Thyroid gland (tissue), 4 donors: ENCODE results near the gene C10orf71. TPM values are rescaled to one million over a fixed set of nuclear protein-coding genes. Genes with fewer than 3 reads are reported as not detected.

Experiments used
- DNase-seq, 2 donors: peaks; one replicate each; pipeline ENCODE4 v3.0.0-alpha.2; 2019
- H3K27ac ChIP-seq, 3 donors: fragments of 200-600 bp; sonication (generic); 1 replicate in 2 of 3; 2 replicates in 1 of 3; pipeline ENCODE4 v1.5.1; 2016 to 2019; ENCODE audit warnings: mild to moderate bottlenecking in 1 of 3, moderate library complexity in 1 of 3
- H3K27me3 ChIP-seq: fragments of 200-600 bp; sonication (generic); one replicate; pipeline ENCODE4 v1.5.1; 2019
- H3K36me3 ChIP-seq, 2 donors: fragments of 200-600 bp; sonication (generic); one replicate each; pipeline ENCODE4 v1.5.1; 2016 to 2019
- H3K4me1 ChIP-seq, 2 donors: fragments of 200-600 bp; sonication (generic); one replicate each; pipeline ENCODE4 v1.5.1; 2017 to 2019
- H3K4me3 ChIP-seq, 3 donors: fragments of 200-600 bp; sonication (generic); replicated peaks in 1 of 3; 1 replicate in 2 of 3; 2 replicates in 1 of 3; pipeline ENCODE4 v1.5.1; 2016; ENCODE audit warnings: mild to moderate bottlenecking in 1 of 3
- H3K9me3 ChIP-seq: fragments of 200-600 bp; sonication (generic); one replicate; pipeline ENCODE4 v1.5.1; 2017
- POLR2A ChIP-seq, 2 donors: fragments of 450-650 bp; IDR thresholded peaks; one replicate each; pipeline ENCODE4 v1.6.1; 2017; ENCODE audit warnings: antibody characterized with exemption in 2 of 2, mild to moderate bottlenecking in 2 of 2, moderate library complexity in 1 of 2
- WGBS, 2 donors: methylation state at CpG; one replicate each; pipeline ENCODE4 v1.1.5; 2017; 5-methylcytosine and 5-hydroxymethylcytosine counted together
- intact Hi-C: fragments of 100-400 bp; cut with DNase I; formaldehyde crosslinking; loops from one replicate; pipeline ENCODE4 v1.15.1; 2023
- total RNA-seq, 4 donors: library from RNA; depleted of rRNA; stranded (reverse); fragments of >200 nt; gene quantifications; one replicate each; pipeline ENCODE4 v1.2.3, GENCODE V29; 2016
- TF ChIP-seq, protein P1 (sequence below), 6 experiments: fragments of 200-600 bp in 3 of 6; fragments of 450-650 bp in 3 of 6; sonication (generic) in 3 of 6; IDR thresholded peaks; one replicate each; pipeline ENCODE4 v1.5.1; 2016 to 2019; ENCODE audit warnings: antibody characterized with exemption in 6 of 6, mild to moderate bottlenecking in 2 of 6, inconsistent platforms in 1 of 6, moderate library complexity in 1 of 6

The C10orf71 gene
- total RNA-seq, 4 donors from 2014 or later, result not detected

GRCh38 chr10:49319206-49319605 is 20.2 kb downstream of the C10orf71 start:
- TF ChIP-seq POLR2A (IDR thresholded peaks at IDR 0.05), result no peak
- TF ChIP-seq, protein P1, sequence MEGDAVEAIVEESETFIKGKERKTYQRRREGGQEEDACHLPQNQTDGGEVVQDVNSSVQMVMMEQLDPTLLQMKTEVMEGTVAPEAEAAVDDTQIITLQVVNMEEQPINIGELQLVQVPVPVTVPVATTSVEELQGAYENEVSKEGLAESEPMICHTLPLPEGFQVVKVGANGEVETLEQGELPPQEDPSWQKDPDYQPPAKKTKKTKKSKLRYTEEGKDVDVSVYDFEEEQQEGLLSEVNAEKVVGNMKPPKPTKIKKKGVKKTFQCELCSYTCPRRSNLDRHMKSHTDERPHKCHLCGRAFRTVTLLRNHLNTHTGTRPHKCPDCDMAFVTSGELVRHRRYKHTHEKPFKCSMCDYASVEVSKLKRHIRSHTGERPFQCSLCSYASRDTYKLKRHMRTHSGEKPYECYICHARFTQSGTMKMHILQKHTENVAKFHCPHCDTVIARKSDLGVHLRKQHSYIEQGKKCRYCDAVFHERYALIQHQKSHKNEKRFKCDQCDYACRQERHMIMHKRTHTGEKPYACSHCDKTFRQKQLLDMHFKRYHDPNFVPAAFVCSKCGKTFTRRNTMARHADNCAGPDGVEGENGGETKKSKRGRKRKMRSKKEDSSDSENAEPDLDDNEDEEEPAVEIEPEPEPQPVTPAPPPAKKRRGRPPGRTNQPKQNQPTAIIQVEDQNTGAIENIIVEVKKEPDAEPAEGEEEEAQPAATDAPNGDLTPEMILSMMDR (IDR thresholded peaks at IDR 0.05), result no peak
- Histone ChIP-seq H3K27me3 (no peaks in the 10 kb centered on the region), H3K4me3 (no peak overlapping the region), H3K27ac (no peak overlapping the region), H3K9me3 (no peaks in the 10 kb centered on the region), H3K36me3 (no peaks in the 10 kb centered on the region), H3K4me1 (no peaks in the 10 kb centered on the region)
- DNase-seq, result no peak
- WGBS, 2 donors, result 97% methylated on average over 1 of the region's 1 CpG
- intact Hi-C loops, result no loop called here

DNA sequence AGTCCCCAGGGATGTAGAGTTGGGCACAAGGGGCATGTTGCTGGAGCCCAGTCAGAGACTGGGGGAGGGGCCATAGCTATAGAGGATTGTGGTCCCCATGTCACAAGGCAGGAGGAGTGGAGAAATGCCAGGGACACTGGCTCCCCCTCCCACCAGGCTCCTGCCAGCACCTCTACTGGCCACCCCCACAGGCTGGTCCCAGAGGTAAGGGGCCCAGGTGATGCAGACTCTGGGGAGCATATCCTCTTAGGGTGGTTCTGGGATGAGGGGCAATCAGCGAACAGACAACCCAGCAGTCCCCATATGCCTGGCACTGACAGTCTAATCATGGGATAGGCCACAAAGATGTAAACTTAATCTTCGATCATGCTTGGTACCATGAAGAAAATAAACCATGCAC is 21.2 kb downstream of the C10orf71 start:
- no peak for DNase-seq
- no peaks in the 10 kb centered on the region for H3K9me3 ChIP-seq
- WGBS, 2 donors, result 98% methylated on average over 2 of the region's 2 CpGs
- no peak overlapping the region for H3K27ac ChIP-seq
- intact Hi-C loops, result no loop called here
- H3K36me3 ChIP-seq, result no peaks in the 10 kb centered on the region
- TF ChIP-seq, protein P1 (IDR thresholded peaks at IDR 0.05), result no peak
- no peak for TF ChIP-seq POLR2A (IDR thresholded peaks at IDR 0.05)
- H3K27me3 ChIP-seq, result no peaks in the 10 kb centered on the region
- H3K4me3 ChIP-seq, result no peak overlapping the region
- H3K4me1 ChIP-seq, result no peaks in the 10 kb centered on the region

GRCh38 chr10:49321021-49321420 is 22.1 kb downstream of the C10orf71 start:
- WGBS, 2 donors, result 61 to 66% methylated on average over 3 of the region's 3 CpGs
- H3K27me3 ChIP-seq, result no peaks in the 10 kb centered on the region
- no peak overlapping the region for H3K27ac ChIP-seq
- no peak overlapping the region for H3K4me3 ChIP-seq
- H3K36me3 ChIP-seq, result no peaks in the 10 kb centered on the region
- no peak for TF ChIP-seq POLR2A (IDR thresholded peaks at IDR 0.05)
- TF ChIP-seq, protein P1 (IDR thresholded peaks at IDR 0.05), result no peak
- intact Hi-C loops, result no loop called here
- H3K4me1 ChIP-seq, result no peaks in the 10 kb centered on the region
- DNase-seq, result no peak
- no peaks in the 10 kb centered on the region for H3K9me3 ChIP-seq

GRCh38 chr10:49322371-49323170 is 23.6 kb downstream of the C10orf71 start:
- no peaks in the 10 kb centered on the region for H3K27me3 ChIP-seq
- DNase-seq, result no peak
- H3K4me1 ChIP-seq, result no peaks in the 10 kb centered on the region
- no peaks in the 10 kb centered on the region for H3K36me3 ChIP-seq
- H3K9me3 ChIP-seq, result no peaks in the 10 kb centered on the region
- no peak overlapping the region for H3K4me3 ChIP-seq
- intact Hi-C loops, result no loop called here
- 89 to 92% methylated on average over 24 to 26 of the region's 26 CpGs for WGBS, 2 donors
- no peak overlapping the region for H3K27ac ChIP-seq
- TF ChIP-seq, protein P1 (IDR thresholded peaks at IDR 0.05), result no peak
- TF ChIP-seq POLR2A (IDR thresholded peaks at IDR 0.05), result no peak

DNA sequence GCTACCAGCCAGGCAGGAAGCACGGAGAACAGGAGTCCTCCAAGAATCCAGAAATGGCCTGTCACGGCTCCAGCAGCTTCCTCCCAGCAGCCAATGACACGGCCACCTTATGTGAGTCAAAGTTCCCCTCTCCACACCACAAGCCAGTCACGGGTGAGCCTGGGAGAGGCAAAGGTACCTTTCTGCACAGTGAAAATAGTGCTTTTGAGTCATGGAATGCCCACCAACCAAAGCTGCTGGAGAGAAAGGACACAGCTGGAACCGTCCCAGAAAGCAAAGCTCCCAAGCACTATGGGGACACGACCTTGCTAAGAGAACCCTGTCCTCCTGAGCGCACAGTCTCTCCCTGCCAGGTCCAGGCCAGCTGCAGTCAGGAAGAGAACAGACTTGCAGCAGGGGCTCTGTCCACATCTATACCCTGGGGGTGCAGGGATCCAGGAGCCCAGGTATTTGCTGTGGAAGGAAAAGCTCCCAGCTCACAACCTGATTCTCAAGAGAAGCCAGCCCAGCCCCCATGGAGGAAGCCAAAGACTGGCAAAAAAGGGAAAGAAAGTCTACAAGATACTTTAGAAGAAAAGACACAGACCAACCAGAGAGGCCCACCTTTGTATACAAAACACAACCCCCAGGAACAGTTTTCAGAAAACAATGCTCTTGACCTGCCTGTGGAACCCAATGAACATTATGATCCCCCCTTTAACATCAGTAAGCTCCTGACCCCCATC is 24.4 kb downstream of the C10orf71 start:
- TF ChIP-seq, protein P1 (IDR thresholded peaks at IDR 0.05), result no peak
- no peak for TF ChIP-seq POLR2A (IDR thresholded peaks at IDR 0.05)
- WGBS, 2 donors, result 47 to 57% methylated on average over 6 to 7 of the region's 7 CpGs
- DNase-seq, result no peak
- H3K27ac ChIP-seq, result no peak overlapping the region
- intact Hi-C loops, result no loop called here
- no peaks in the 10 kb centered on the region for H3K27me3 ChIP-seq
- H3K4me1 ChIP-seq, result no peaks in the 10 kb centered on the region
- H3K4me3 ChIP-seq, result no peak overlapping the region
- H3K36me3 ChIP-seq, result no peaks in the 10 kb centered on the region
- H3K9me3 ChIP-seq, result no peaks in the 10 kb centered on the region
